ENCODE results near the gene ALG14. TPM values are rescaled to one million over a fixed set of nuclear protein-coding genes. Genes with fewer than 3 reads are reported as not detected.

The ALG14 gene, protein sequence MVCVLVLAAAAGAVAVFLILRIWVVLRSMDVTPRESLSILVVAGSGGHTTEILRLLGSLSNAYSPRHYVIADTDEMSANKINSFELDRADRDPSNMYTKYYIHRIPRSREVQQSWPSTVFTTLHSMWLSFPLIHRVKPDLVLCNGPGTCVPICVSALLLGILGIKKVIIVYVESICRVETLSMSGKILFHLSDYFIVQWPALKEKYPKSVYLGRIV
- total RNA-seq (1 to 10 TPM; 3.4 to 7.4 (median 3.7) TPM), polyA plus RNA-seq (0.97 TPM)
- long read RNA-seq, donor 1, full-length matches to known transcripts: 10 of 12 reads
- long read RNA-seq, donor 1, partial matches to known transcripts: 0 of 12 reads
- long read RNA-seq, donor 1, other reads (novel, unspliced or antisense): 2 of 12 reads
- long read RNA-seq, donor 2, full-length matches to known transcripts: 2 of 2 reads
- long read RNA-seq, donor 2, partial matches to known transcripts: 0 of 2 reads
- long read RNA-seq, donor 2, other reads (novel, unspliced or antisense): 0 of 2 reads
- long read RNA-seq, donor 3, full-length matches to known transcripts: 13 of 20 reads
- long read RNA-seq, donor 3, partial matches to known transcripts: 0 of 20 reads
- long read RNA-seq, donor 3, other reads (novel, unspliced or antisense): 7 of 20 reads
- long read RNA-seq, donor 4, full-length matches to known transcripts: 2 of 4 reads
- long read RNA-seq, donor 4, partial matches to known transcripts: 0 of 4 reads
- long read RNA-seq, donor 4, other reads (novel, unspliced or antisense): 2 of 4 reads

DNA sequence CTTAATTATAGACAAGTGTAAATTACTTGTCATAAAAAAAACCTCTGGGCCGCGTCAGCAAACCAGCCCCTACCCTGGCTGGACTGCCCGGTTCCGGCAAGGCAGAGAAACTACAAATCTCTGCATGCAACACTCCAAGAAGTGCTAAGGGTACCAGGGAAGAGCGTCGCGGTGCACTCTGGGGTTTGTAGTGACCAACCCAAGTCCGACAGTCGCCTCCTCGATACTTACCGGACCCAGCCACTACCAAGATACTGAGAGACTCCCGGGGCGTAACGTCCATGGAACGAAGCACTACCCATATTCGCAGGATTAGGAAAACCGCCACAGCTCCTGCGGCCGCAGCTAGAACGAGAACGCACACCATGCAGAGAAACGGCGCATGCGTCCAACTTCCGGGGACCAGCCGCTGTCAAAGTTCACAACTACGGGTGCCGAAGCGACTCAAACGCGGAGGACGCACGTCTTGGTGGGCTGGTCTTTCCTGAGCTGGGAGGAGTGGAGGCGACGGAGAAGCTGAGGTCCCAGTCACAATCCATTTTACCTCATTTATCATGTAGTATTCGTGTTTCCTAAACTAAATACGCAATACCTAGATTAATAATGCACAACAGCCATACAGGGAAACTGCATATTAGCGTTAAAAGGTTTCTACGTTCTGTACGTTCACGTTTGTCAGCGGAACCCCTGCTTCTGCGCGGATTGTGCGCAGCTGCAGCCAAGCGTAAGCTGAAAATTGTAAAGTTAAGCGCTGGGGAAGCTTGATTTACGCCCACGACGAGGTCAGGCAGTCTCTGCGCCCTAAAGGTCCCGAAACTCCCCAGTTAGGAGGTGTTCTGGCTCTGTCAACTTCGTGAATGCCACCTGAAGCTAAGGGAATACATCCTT, at the start of gene ALG14:
TSS of gene ALG14 (minus strand) at position 420 of the 888 bp plus-strand sequence. CDS start at position 367, 53 bp downstream.
- peak; percentile 94 to 97 (median 97) for DNase-seq
- Histone ChIP-seq H3K9me3 (ENCODE audit: control insufficient read depth, low read length) (no peaks in the 10 kb centered on the region), H3K4me3 (ENCODE audit: low read length) (peak within 1 kb of the TSS; percentile 87), H3K4me1 (ENCODE audit: control insufficient read depth, insufficient read depth, low read length) (peaks cover 3% of the 10 kb centered on the region), H3K27me3 (ENCODE audit: control insufficient read depth, insufficient read depth) (no peaks in the 10 kb centered on the region), H3K27ac (ENCODE audit: low read length) (peak within 1 kb of the TSS; percentile 100)
- WGBS: under 1% methylated on average over 53 of the region's 53 CpGs
- peak; percentile 99 for ATAC-seq
- intact Hi-C loops (cut with DNase I): loop anchor here in 2 of 4 donors (5.0 kb wide), 1 partner anchor 160 kb away; the partner anchor contains the start of gene RWDD3 (in 2 of the 2)

DNA sequence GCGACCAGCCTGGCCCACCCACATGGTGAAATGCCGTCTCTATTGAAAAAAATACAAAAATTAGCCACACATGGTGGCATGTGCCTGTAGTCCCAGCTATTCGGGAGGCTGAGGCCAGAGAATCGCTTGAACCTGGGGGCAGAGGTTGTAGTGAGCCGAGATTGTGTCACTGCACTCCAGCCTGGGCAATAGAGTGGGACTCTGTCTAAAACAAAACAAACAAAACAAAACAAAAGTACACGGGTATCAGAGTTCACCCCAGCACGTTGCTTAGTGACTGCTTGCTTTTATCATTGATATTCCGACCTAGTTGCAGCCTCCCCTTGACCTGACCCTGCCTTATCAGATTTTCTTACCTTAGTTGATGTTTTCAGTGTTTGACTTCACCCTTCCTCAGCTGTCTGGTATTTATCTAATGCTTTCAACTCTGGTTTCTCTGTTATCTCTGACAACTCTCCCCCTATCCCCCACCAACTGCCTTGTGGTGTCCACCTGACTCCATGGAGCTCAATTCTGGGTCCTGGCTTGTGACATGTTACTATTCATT, 49.5 kb upstream of the ALG14 start:
- ATAC-seq (no peak), DNase-seq (no peak)
- Histone ChIP-seq H3K27ac (ENCODE audit: low read length) (no peak overlapping the region), H3K9me3 (ENCODE audit: control insufficient read depth, low read length) (no peaks in the 10 kb centered on the region), H3K27me3 (ENCODE audit: control insufficient read depth, insufficient read depth) (no peaks in the 10 kb centered on the region), H3K4me3 (ENCODE audit: low read length) (no peak overlapping the region), H3K4me1 (ENCODE audit: control insufficient read depth, insufficient read depth, low read length) (peaks cover 2% of the 10 kb centered on the region)
- intact Hi-C loops (cut with DNase I): loop anchor here in 1 of 4 donors (10.0 kb wide), 1 partner anchor 113 kb away; the partner anchor contains the start of gene RWDD3
- WGBS: 75% methylated on average over 8 of the region's 8 CpGs

DNA sequence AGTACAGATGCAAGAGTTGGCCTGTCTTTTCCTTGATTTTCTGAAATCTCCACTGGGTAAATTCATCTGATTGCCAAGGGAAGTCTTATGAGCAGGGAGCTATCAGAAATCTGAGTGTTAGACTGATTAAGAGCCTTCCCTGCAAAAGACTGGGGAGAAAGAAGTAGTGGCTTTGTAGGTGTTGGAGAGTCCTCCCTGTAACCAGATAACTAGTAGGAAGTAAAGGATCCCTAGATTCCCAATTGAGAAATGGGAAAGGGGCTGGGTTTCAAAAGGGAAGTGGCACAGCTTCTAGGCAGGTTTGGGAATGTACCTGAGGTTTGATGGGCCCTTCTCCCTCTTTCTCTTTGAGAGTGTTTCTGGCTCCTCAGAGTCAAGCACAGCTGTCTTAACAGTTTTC, 46.5 kb upstream of the ALG14 start:
- Histone ChIP-seq H3K4me3 (ENCODE audit: low read length) (peak overlapping the region; percentile 96), H3K9me3 (ENCODE audit: control insufficient read depth, low read length) (no peaks in the 10 kb centered on the region), H3K4me1 (ENCODE audit: control insufficient read depth, insufficient read depth, low read length) (peaks cover 2% of the 10 kb centered on the region), H3K27me3 (ENCODE audit: control insufficient read depth, insufficient read depth) (no peaks in the 10 kb centered on the region), H3K27ac (ENCODE audit: low read length) (no peak overlapping the region)
- DNase-seq: no peak
- intact Hi-C loops (cut with DNase I): loop anchor here in 2 of 4 donors (5.0 to 10.0 kb wide), 2 partner anchors 113 to 116 kb away; partner anchors contain the start of gene RWDD3 (in 2 of the 2)
- no peak for ATAC-seq

DNA sequence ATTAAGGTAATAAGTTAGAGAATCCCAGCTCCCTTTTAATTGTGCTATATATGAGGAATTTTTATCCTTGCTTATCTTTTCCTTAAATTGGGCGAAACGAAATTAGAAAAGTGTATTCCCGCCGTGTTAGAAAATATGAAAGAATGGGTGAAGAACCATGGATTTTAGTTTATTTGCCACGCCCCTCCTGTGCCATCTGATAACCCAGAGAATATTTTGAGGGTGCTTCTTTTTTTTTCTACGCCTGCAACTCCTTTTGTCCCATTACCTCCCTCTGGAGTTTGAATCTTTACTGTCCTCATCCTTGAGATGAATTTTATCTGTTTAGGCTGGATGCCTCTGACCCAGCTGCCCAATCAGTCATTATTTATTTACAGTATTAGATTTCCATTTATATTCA, 46.0 kb upstream of the ALG14 start:
- intact Hi-C loops (cut with DNase I): loop anchor here in 2 of 4 donors (5.0 to 10.0 kb wide), 2 partner anchors 114 to 116 kb away; partner anchors contain the start of gene RWDD3 (in 2 of the 2)
- no peaks in the 10 kb centered on the region for H3K9me3 ChIP-seq (ENCODE audit: control insufficient read depth, low read length)
- H3K4me1 ChIP-seq (ENCODE audit: control insufficient read depth, insufficient read depth, low read length): peaks cover 2% of the 10 kb centered on the region
- no peak overlapping the region for H3K27ac ChIP-seq (ENCODE audit: low read length)
- DNase-seq (no peak), ATAC-seq (no peak)
- H3K4me3 ChIP-seq (ENCODE audit: low read length): peak overlapping the region; percentile 96
- H3K27me3 ChIP-seq (ENCODE audit: control insufficient read depth, insufficient read depth): no peaks in the 10 kb centered on the region
- 87% methylated on average over 6 of the region's 6 CpGs for WGBS

DNA sequence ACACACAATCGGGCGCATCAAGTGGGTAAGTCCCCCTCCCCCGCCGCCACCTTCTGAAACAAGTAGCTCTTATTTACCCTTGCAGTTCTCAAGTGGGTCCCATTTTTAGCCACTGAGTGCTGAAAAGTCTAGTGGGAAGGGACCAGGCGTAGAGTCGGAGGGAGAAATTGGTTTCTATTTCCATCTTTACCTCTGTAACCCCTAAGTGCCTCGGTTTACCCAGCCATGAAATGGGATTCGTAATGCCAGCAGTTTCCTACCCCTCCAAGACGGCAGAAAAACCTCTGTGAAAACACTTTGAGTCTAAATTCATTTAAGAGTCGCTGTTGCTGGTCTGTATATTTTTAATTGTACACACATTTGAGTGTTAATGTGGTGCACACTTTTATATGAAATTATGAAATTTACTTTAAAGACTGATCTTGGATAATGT, 45.3 kb upstream of the ALG14 start:
- Histone ChIP-seq H3K4me1 (ENCODE audit: control insufficient read depth, insufficient read depth, low read length) (peaks cover 2% of the 10 kb centered on the region), H3K27ac (ENCODE audit: low read length) (peak overlapping the region; percentile 85), H3K9me3 (ENCODE audit: control insufficient read depth, low read length) (no peaks in the 10 kb centered on the region), H3K27me3 (ENCODE audit: control insufficient read depth, insufficient read depth) (no peaks in the 10 kb centered on the region), H3K4me3 (ENCODE audit: low read length) (peak overlapping the region; percentile 96)
- DNase-seq: peak in 1 of 3 donors; percentile 76
- 17% methylated on average over 10 of the region's 10 CpGs for WGBS
- intact Hi-C loops (cut with DNase I): loop anchor here in 2 of 4 donors (5.0 to 10.0 kb wide), 2 partner anchors 114 to 117 kb away; partner anchors contain the start of gene RWDD3 (in 2 of the 2)
- ATAC-seq: peak; percentile 4

DNA sequence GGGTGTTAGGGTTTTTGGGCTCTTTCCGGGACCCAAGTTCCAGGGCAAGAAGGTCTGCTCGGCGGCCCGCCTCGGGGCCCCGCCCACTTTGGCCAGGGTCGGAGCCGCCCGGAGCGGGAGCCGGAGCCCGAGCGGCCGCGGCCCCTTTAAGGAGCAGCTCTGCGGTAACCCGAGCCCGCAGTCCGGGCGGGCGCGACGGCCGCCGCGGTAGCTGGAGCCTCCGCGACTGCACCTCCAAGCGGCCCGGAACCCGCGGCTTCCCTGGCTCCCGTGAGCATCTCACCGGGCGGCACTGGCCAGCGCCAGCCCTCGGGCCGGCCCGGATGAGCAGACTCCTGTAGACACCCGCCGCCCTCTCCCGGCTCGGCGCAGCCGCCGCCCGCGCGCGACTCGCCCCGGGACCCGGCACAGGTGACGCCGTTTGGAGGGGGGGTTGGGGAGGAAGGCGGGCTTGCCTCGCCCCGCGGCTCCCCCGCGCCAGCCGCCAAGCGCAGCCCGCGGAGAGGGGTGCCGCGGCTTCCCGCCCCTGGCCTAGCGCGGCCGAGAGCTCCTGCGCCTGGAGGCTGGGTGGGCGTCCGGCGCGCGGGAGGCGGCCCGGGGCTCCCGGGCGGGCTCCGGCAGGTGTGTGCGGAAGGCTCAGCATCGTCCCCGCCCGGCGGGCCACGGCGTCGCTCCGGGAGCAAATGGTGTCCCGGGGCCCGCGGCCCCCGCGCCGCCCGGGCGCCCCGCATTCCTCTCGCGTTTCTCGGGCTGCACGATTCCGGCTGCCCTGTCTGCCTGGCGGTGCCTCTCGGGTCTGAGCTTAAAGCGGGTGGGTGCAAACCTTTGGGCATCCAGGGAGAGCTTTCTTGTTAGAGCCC, 44.7 kb upstream of the ALG14 start, which contains the start of gene TLCD4:
TSS of gene TLCD4 (plus strand) at position 149 of the 860 bp plus-strand sequence. CDS start 26,547 bp downstream, outside the sequence.
- WGBS: under 1% methylated on average over 108 of the region's 108 CpGs
- peak; percentile 96 to 97 for ATAC-seq

DNA sequence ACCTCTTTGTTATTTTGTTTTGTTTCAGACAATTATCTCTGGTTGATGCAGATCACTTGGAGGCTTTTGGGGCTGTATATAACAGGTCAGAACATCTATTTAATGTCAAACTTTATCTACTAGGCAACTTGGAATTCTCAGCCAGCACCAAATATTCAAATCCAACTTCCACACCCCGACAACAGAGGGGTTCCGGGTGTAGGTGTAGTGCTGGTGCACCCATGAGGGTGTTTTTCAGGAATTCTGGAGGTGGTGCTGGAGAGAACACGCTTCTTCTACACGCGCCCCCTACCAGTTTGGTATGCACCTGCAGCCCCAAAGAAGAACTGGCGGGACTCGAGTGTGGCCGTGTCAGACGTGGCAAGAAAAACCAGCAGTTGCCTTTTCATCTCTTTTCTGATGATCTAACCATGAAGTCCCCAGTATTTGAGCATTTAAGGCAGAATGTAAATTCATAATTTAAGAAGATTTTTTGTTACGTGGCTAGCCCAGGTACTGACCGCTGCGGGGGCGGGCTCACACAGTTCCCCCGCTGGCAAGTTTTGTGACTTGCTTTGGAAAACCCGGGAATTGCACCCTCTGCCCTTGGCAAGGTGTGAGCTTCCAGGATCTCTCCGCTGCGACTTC, 43.9 kb upstream of the ALG14 start:
- ATAC-seq (peak; percentile 82 to 84), DNase-seq (peak; percentile 42 to 78 (median 74))
- H3K9me3 ChIP-seq (ENCODE audit: control insufficient read depth, low read length): no peaks in the 10 kb centered on the region
- under 1% methylated on average over 17 of the region's 17 CpGs for WGBS
- peaks cover 2% of the 10 kb centered on the region for H3K4me1 ChIP-seq (ENCODE audit: control insufficient read depth, insufficient read depth, low read length)
- H3K4me3 ChIP-seq (ENCODE audit: low read length): peak overlapping the region; percentile 96
- peak overlapping the region; percentile 85 for H3K27ac ChIP-seq (ENCODE audit: low read length)
- intact Hi-C loops (cut with DNase I): loop anchor here in 2 of 4 donors (5.0 to 10.0 kb wide), 2 partner anchors 116 to 118 kb away; partner anchors contain the start of gene RWDD3 (in 2 of the 2)
- H3K27me3 ChIP-seq (ENCODE audit: control insufficient read depth, insufficient read depth): no peaks in the 10 kb centered on the region

More for the DNA sequence above, 44.7 kb upstream of the ALG14 start, which contains the start of gene TLCD4:
- Histone ChIP-seq H3K27ac (ENCODE audit: low read length) (peak within 1 kb of the TSS; percentile 85), H3K4me1 (ENCODE audit: control insufficient read depth, insufficient read depth, low read length) (peaks cover 2% of the 10 kb centered on the region), H3K27me3 (ENCODE audit: control insufficient read depth, insufficient read depth) (no peaks in the 10 kb centered on the region), H3K9me3 (ENCODE audit: control insufficient read depth, low read length) (no peaks in the 10 kb centered on the region), H3K4me3 (ENCODE audit: low read length) (peak within 1 kb of the TSS; percentile 96)
- intact Hi-C loops (cut with DNase I): loop anchor here in 2 of 4 donors (5.0 to 10.0 kb wide), 2 partner anchors 115 to 117 kb away; partner anchors contain the start of gene RWDD3 (in 2 of the 2)
- peak; percentile 72 to 90 (median 88) for DNase-seq

DNA sequence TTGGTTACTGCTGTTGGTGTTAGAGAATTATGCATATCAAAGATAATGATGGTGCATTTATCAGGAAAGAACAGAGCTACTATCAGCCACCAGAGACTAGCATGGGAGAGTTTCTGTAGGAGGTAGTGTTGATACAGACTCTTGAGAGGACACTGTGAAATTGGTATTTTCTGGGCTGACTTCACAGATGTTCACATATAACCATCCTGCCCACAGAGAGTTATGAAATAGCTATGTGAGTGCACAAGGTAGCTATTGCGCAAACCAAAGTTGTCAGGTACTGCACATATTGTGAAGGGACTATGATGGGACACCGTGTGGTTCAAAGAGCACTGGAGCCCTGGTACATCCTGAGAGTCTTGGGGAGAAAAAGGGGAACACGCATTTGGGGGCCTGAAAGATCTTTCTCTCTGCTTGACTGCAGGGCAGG, 43.0 kb upstream of the ALG14 start:
- no peaks in the 10 kb centered on the region for H3K27me3 ChIP-seq (ENCODE audit: control insufficient read depth, insufficient read depth)
- DNase-seq: no peak
- intact Hi-C loops (cut with DNase I): loop anchor here in 2 of 4 donors (5.0 to 10.0 kb wide), 2 partner anchors 117 to 119 kb away; partner anchors contain the start of gene RWDD3 (in 2 of the 2)
- peaks cover 4% of the 10 kb centered on the region for H3K4me1 ChIP-seq (ENCODE audit: control insufficient read depth, insufficient read depth, low read length)
- no peak for ATAC-seq
- no peak overlapping the region for H3K27ac ChIP-seq (ENCODE audit: low read length)
- no peaks in the 10 kb centered on the region for H3K9me3 ChIP-seq (ENCODE audit: control insufficient read depth, low read length)
- 86% methylated on average over 3 of the region's 3 CpGs for WGBS
- H3K4me3 ChIP-seq (ENCODE audit: low read length): no peak overlapping the region
